Measurements from ENCODE around the gene THUMPD3.

THUMPD3 gene

GRCh38 chr3:9396632-9397331, 33.9 kb downstream of the THUMPD3 start:
- Histone ChIP-seq H3K27ac (ENCODE audit: low read length) (no peak overlapping the region), H3K9me3 (ENCODE audit: control insufficient read depth, insufficient read depth, low read length) (no peaks in the 10 kb centered on the region), H3K27me3 (ENCODE audit: control insufficient read depth, insufficient read depth, low read length) (no peaks in the 10 kb centered on the region), H3K4me1 (ENCODE audit: control insufficient read depth, insufficient read depth, low read length) (no peaks in the 10 kb centered on the region), H3K4me3 (ENCODE audit: low read length) (peak overlapping the region; percentile 64), H3K36me3 (ENCODE audit: control insufficient read depth, insufficient read depth, low read length) (peaks cover 4% of the 10 kb centered on the region; the same call in 1 of the 2 replicates)
- no CpG with 5 or more reads among the region's 71 CpGs for WGBS (ENCODE audit: insufficient coverage, insufficient read length)
- peak; percentile 95 for DNase-seq (ENCODE audit: low read depth, low spot score)

- Histone ChIP-seq H3K27me3 (ENCODE audit: control insufficient read depth, insufficient read depth, low read length) (no peaks in the 10 kb centered on the region), H3K36me3 (ENCODE audit: control insufficient read depth, insufficient read depth, low read length) (peaks cover 4% of the 10 kb centered on the region; the same call in 1 of the 2 replicates), H3K9me3 (ENCODE audit: control insufficient read depth, insufficient read depth, low read length) (no peaks in the 10 kb centered on the region), H3K4me3 (ENCODE audit: low read length) (peak within 1 kb of the TSS; percentile 64), H3K27ac (ENCODE audit: low read length) (no peak within 1 kb of the TSS), H3K4me1 (ENCODE audit: control insufficient read depth, insufficient read depth, low read length) (no peaks in the 10 kb centered on the region)
- WGBS (ENCODE audit: insufficient coverage, insufficient read length): no CpG with 5 or more reads among the region's 63 CpGs
- peak; percentile 72 for DNase-seq (ENCODE audit: low read depth, low spot score)
Measured at GRCh38 chr3:9397332-9397905, 34.6 kb downstream of the THUMPD3 start, which contains the start of gene SETD5. Gene SETD5, plus strand, starts transcription at chr3:9397615. Its CDS starts 31,324 bp downstream, at chr3:9428939.

DNA sequence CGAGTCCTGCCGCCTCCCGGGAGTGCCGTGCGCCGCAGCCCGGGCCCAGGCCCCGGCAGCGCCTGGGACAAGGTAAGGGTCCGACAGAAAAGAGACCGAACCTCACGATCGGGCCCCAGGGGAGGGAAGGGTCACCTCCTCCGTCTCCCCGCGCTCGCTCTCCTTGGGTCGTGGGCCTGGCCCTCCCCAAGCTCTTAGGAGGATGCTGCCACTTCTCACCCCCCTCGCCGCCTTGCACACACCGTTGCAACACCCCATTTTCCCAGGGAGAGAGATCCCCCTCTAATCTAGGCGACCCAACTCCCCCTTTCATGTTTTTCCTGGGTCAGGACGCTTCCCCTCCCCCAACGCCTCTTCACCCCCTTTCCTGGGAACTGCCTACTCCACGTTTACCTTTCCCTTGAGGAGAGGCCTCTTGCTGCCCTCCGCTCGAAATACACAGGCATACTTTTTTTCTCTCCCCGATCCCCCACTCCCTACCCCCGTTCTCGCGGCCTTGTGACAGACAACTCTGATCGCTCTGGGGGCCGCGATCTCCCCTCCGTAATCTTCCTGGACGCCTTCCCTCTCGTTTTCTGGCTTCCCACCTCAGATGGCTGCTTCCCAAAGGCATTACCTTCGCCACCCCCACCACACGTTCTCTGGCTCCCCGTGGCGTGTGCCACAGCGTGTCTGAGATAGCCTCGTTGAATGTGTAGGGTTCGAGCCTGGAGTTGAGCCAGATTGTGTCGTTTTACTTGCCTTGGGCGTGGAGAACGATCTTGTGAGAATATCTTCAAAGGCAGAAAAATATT, 35.2 kb downstream of the THUMPD3 start:
- Histone ChIP-seq H3K4me1 (ENCODE audit: control insufficient read depth, insufficient read depth, low read length) (no peaks in the 10 kb centered on the region), H3K4me3 (ENCODE audit: low read length) (peak overlapping the region; percentile 64), H3K36me3 (ENCODE audit: control insufficient read depth, insufficient read depth, low read length) (peaks cover 4% of the 10 kb centered on the region; the same call in 1 of the 2 replicates), H3K27me3 (ENCODE audit: control insufficient read depth, insufficient read depth, low read length) (no peaks in the 10 kb centered on the region), H3K27ac (ENCODE audit: low read length) (no peak overlapping the region), H3K9me3 (ENCODE audit: control insufficient read depth, insufficient read depth, low read length) (no peaks in the 10 kb centered on the region)
- no peak for DNase-seq (ENCODE audit: low read depth, low spot score)
- WGBS (ENCODE audit: insufficient coverage, insufficient read length): no CpG with 5 or more reads among the region's 47 CpGs

GRCh38 chr3:9398700-9399336, 36.0 kb downstream of the THUMPD3 start:
- Histone ChIP-seq H3K36me3 (ENCODE audit: control insufficient read depth, insufficient read depth, low read length) (peaks cover 4% of the 10 kb centered on the region; the same call in 1 of the 2 replicates), H3K4me3 (ENCODE audit: low read length) (peak overlapping the region; percentile 64), H3K27me3 (ENCODE audit: control insufficient read depth, insufficient read depth, low read length) (no peaks in the 10 kb centered on the region), H3K4me1 (ENCODE audit: control insufficient read depth, insufficient read depth, low read length) (no peaks in the 10 kb centered on the region), H3K27ac (ENCODE audit: low read length) (no peak overlapping the region), H3K9me3 (ENCODE audit: control insufficient read depth, insufficient read depth, low read length) (no peaks in the 10 kb centered on the region)
- DNase-seq (ENCODE audit: low read depth, low spot score): no peak
- WGBS (ENCODE audit: insufficient coverage, insufficient read length): no CpG with 5 or more reads among the region's 7 CpGs

DNA sequence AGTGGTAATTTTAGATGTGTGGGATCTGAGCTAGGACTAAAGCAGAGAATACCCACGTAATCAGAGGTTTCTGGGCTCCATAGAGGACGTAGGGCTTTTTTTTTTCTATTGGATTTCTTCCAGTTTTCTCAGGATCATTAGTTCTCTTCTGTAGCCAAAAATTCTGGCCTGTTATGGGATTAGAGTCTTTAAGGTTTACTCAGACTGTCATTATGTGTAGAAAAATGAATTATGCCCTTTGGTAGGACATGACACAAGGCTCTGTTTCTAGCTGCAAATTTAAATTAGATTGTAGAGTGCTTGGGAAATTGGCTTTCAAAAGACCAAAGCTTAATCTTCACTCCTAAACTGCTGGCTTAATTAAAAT, 36.5 kb downstream of the THUMPD3 start:
- WGBS (ENCODE audit: insufficient coverage, insufficient read length): no CpG with 5 or more reads among the region's 2 CpGs
- no peak for DNase-seq (ENCODE audit: low read depth, low spot score)
- Histone ChIP-seq H3K9me3 (ENCODE audit: control insufficient read depth, insufficient read depth, low read length) (no peaks in the 10 kb centered on the region), H3K27me3 (ENCODE audit: control insufficient read depth, insufficient read depth, low read length) (no peaks in the 10 kb centered on the region), H3K36me3 (ENCODE audit: control insufficient read depth, insufficient read depth, low read length) (peaks cover 4% of the 10 kb centered on the region; the same call in 1 of the 2 replicates), H3K4me3 (ENCODE audit: low read length) (peak overlapping the region; percentile 14; the same call in 1 of the 2 replicates), H3K4me1 (ENCODE audit: control insufficient read depth, insufficient read depth, low read length) (no peaks in the 10 kb centered on the region), H3K27ac (ENCODE audit: low read length) (no peak overlapping the region)

DNA sequence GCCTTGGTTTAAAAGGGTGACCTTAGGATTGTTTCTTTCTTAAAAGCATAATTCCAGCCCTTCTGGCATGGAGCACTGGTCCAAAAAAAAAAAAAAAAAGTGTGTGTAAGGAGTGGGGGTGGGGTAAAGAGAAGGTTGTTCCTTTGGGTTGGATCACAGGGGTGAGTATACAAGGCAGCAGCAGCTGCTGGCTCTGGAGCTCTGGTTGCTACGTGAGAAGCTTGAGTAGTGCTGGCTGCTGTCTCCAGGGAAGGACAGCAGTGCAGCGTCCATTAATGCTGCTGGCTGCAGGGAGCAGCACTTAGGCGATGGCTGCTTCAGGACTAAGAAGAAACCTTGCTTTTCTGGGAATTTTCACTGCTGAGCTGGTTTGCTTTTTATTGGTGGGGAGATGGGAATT, 36.9 kb downstream of the THUMPD3 start:
- Histone ChIP-seq H3K4me1 (ENCODE audit: control insufficient read depth, insufficient read depth, low read length) (no peaks in the 10 kb centered on the region), H3K27me3 (ENCODE audit: control insufficient read depth, insufficient read depth, low read length) (no peaks in the 10 kb centered on the region), H3K36me3 (ENCODE audit: control insufficient read depth, insufficient read depth, low read length) (peaks cover 2% of the 10 kb centered on the region; the same call in 1 of the 2 replicates), H3K27ac (ENCODE audit: low read length) (no peak overlapping the region), H3K4me3 (ENCODE audit: low read length) (peak overlapping the region; percentile 19; the same call in 1 of the 2 replicates), H3K9me3 (ENCODE audit: control insufficient read depth, insufficient read depth, low read length) (no peaks in the 10 kb centered on the region)
- no CpG with 5 or more reads among the region's 3 CpGs for WGBS (ENCODE audit: insufficient coverage, insufficient read length)
- DNase-seq (ENCODE audit: low read depth, low spot score): no peak

DNA sequence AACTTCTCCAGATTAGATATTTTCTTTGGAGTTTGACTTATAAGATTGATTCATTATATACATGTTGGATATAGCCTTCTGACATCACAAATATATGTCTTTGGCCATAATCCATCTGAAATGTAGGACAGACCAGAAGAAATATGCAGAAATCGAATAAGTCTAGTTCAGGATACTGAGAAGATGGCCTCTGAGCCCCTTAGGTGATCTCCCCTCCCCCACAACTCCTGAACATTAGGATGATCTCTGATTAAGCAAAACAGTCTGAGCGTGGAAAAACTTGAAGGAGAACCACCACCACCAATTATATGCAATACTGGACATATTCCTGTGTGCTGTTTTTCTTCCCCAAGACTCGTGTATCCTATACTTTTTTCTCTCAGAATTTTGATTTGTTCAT, 37.8 kb downstream of the THUMPD3 start:
- no peak overlapping the region for H3K4me3 ChIP-seq (ENCODE audit: low read length)
- H3K9me3 ChIP-seq (ENCODE audit: control insufficient read depth, insufficient read depth, low read length): no peaks in the 10 kb centered on the region
- WGBS (ENCODE audit: insufficient coverage, insufficient read length): no CpG with 5 or more reads among the region's 3 CpGs
- H3K27ac ChIP-seq (ENCODE audit: low read length): no peak overlapping the region
- DNase-seq (ENCODE audit: low read depth, low spot score): no peak
- H3K4me1 ChIP-seq (ENCODE audit: control insufficient read depth, insufficient read depth, low read length): no peaks in the 10 kb centered on the region; the same call in 1 of the 2 replicates
- no peaks in the 10 kb centered on the region for H3K27me3 ChIP-seq (ENCODE audit: control insufficient read depth, insufficient read depth, low read length)
- no peaks in the 10 kb centered on the region for H3K36me3 ChIP-seq (ENCODE audit: control insufficient read depth, insufficient read depth, low read length)

- WGBS (ENCODE audit: insufficient coverage, insufficient read length): no CpG with 5 or more reads among the region's 4 CpGs
- no peaks in the 10 kb centered on the region; the same call in 1 of the 2 replicates for H3K4me1 ChIP-seq (ENCODE audit: control insufficient read depth, insufficient read depth, low read length)
Measured at GRCh38 chr3:9401986-9402385, 39.1 kb downstream of the THUMPD3 start.

GRCh38 chr3:9402410-9403228, 39.8 kb downstream of the THUMPD3 start:
- H3K36me3 ChIP-seq (ENCODE audit: control insufficient read depth, insufficient read depth, low read length): no peaks in the 10 kb centered on the region
- no peak overlapping the region for H3K4me3 ChIP-seq (ENCODE audit: low read length)
- no peaks in the 10 kb centered on the region; the same call in 1 of the 2 replicates for H3K4me1 ChIP-seq (ENCODE audit: control insufficient read depth, insufficient read depth, low read length)
- no peak overlapping the region for H3K27ac ChIP-seq (ENCODE audit: low read length)
- no CpG with 5 or more reads among the region's 3 CpGs for WGBS (ENCODE audit: insufficient coverage, insufficient read length)
- no peaks in the 10 kb centered on the region for H3K27me3 ChIP-seq (ENCODE audit: control insufficient read depth, insufficient read depth, low read length)
- peak; percentile 47 for DNase-seq (ENCODE audit: low read depth, low spot score)
- no peaks in the 10 kb centered on the region for H3K9me3 ChIP-seq (ENCODE audit: control insufficient read depth, insufficient read depth, low read length)

More at GRCh38 chr3:9401986-9402385, 39.1 kb downstream of the THUMPD3 start:
- no peak overlapping the region for H3K4me3 ChIP-seq (ENCODE audit: low read length)
- H3K27ac ChIP-seq (ENCODE audit: low read length): no peak overlapping the region
- no peak for DNase-seq (ENCODE audit: low read depth, low spot score)
- no peaks in the 10 kb centered on the region for H3K9me3 ChIP-seq (ENCODE audit: control insufficient read depth, insufficient read depth, low read length)
- no peaks in the 10 kb centered on the region for H3K27me3 ChIP-seq (ENCODE audit: control insufficient read depth, insufficient read depth, low read length)
- no peaks in the 10 kb centered on the region for H3K36me3 ChIP-seq (ENCODE audit: control insufficient read depth, insufficient read depth, low read length)
